ENCODE measurements around the gene MBD3. TPM values are rescaled to one million over a fixed set of nuclear protein-coding genes. Genes with fewer than 3 reads are reported as not detected.

MBD3 gene
- total and polyA plus RNA-seq, 4 donors: 12.4 to 57.6 (median 50.2) TPM

- H3K9ac ChIP-seq (ENCODE audit: low read depth in 1 of 2, low read length in 2 of 2): no peak overlapping the region
- H3K36me3 ChIP-seq (ENCODE audit: control insufficient read depth in 4 of 4, insufficient read depth in 3 of 4, low read depth in 1 of 4, low read length in 3 of 4): peaks cover 2 to 46% (median 14%) of the 10 kb centered on the region in 4 donors
- TF ChIP-seq, protein P1, sequence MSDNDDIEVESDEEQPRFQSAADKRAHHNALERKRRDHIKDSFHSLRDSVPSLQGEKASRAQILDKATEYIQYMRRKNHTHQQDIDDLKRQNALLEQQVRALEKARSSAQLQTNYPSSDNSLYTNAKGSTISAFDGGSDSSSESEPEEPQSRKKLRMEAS (IDR thresholded peaks at IDR 0.05): no peak
- TF ChIP-seq GABPA (IDR thresholded peaks at IDR 0.05 in 1 of 2, conservative IDR thresholded peaks at IDR 0.05 in 1 of 2) (no peak), FOXA2 (IDR thresholded peaks at IDR 0.05) (no peak)
- TF ChIP-seq, protein P2, sequence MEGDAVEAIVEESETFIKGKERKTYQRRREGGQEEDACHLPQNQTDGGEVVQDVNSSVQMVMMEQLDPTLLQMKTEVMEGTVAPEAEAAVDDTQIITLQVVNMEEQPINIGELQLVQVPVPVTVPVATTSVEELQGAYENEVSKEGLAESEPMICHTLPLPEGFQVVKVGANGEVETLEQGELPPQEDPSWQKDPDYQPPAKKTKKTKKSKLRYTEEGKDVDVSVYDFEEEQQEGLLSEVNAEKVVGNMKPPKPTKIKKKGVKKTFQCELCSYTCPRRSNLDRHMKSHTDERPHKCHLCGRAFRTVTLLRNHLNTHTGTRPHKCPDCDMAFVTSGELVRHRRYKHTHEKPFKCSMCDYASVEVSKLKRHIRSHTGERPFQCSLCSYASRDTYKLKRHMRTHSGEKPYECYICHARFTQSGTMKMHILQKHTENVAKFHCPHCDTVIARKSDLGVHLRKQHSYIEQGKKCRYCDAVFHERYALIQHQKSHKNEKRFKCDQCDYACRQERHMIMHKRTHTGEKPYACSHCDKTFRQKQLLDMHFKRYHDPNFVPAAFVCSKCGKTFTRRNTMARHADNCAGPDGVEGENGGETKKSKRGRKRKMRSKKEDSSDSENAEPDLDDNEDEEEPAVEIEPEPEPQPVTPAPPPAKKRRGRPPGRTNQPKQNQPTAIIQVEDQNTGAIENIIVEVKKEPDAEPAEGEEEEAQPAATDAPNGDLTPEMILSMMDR (IDR thresholded peaks at IDR 0.05; ENCODE audit: low read depth, low read length, missing input control): no peak
- H3K4me1 ChIP-seq (ENCODE audit: control insufficient read depth in 4 of 4, insufficient read depth in 4 of 4, low read length in 3 of 4): peaks cover 0 to 2% (median 0%) of the 10 kb centered on the region in 4 donors
- H3K27ac ChIP-seq (ENCODE audit: low read depth in 1 of 2, low read length in 2 of 2): no peak overlapping the region
- WGBS: 89% methylated on average over 9 of the region's 9 CpGs
- H3K9me3 ChIP-seq (ENCODE audit: control insufficient read depth in 4 of 4, low read length in 3 of 4): no peaks in the 10 kb centered on the region
- no peak overlapping the region for H3K4me3 ChIP-seq (ENCODE audit: low read depth in 1 of 3, low read length in 3 of 3)
- H3K27me3 ChIP-seq (ENCODE audit: control insufficient read depth in 4 of 4, insufficient read depth in 4 of 4, low read length in 3 of 4): no peaks in the 10 kb centered on the region
- DNase-seq (ENCODE audit: low spot score): no peak
These were observed 20.5 kb upstream of the MBD3 start for GRCh38 chr19:1613146-1613545.

DNA sequence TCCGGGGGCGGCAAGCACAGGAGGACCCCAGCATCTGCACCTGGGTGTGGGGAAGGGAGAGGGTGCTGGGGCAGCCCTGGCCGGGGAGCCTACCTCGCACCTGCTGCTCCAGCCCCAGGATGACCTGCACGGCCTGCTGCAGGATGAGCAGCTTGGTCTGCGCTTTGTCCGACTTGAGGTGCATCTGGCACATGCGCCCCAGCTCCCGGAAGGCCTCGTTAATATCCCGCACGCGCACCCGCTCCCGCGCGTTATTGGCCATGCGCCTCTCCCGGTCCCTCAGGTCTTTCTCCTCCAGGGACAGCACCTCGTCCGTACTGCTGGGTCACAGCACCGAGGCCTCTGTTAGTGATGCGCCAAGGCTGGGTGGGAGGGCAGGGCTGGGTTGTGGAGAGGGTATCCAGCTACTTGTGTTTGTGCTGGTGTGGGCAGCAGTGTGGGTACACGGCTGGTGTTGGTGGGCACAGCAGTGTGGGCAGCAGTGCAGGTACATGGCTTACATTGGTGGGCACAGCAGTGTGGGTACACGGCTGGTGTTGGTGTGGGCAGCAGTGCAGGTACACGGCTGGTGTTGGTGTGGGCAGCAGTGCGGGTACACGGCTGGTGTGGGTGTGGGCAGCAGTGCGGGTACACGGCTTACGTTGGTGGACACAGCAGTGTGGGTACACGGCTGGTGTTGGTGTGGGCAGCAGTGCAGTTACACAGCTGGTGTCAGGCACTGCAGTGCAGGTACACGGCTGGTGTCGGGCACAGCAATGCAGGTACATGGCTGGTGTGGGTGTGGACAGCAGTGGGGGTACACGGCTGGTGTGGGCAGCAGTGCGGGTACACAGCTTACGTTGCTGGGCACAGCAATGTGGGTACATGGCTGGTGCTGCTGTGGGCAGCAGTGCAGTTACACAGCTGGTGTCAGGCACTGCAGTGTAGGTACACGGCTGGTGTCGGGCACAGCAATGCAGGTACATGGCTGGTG lies 19.7 kb upstream of the MBD3 start:
- Histone ChIP-seq H3K9me3 (ENCODE audit: control insufficient read depth in 4 of 4, low read length in 3 of 4) (no peaks in the 10 kb centered on the region), H3K9ac (ENCODE audit: low read depth in 1 of 2, low read length in 2 of 2) (no peak overlapping the region), H3K36me3 (ENCODE audit: control insufficient read depth in 4 of 4, insufficient read depth in 3 of 4, low read depth in 1 of 4, low read length in 3 of 4) (peaks cover 2 to 46% (median 14%) of the 10 kb centered on the region in 4 donors), H3K27me3 (ENCODE audit: control insufficient read depth in 4 of 4, insufficient read depth in 4 of 4, low read length in 3 of 4) (no peaks in the 10 kb centered on the region), H3K4me1 (ENCODE audit: control insufficient read depth in 4 of 4, insufficient read depth in 4 of 4, low read length in 3 of 4) (peaks cover 0 to 2% (median 0%) of the 10 kb centered on the region in 4 donors), H3K27ac (ENCODE audit: low read depth in 1 of 2, low read length in 2 of 2) (no peak overlapping the region), H3K4me3 (ENCODE audit: low read depth in 1 of 3, low read length in 3 of 3) (no peak overlapping the region)
- TF ChIP-seq FOXA2 (IDR thresholded peaks at IDR 0.05): no peak
- TF ChIP-seq, protein P2 (IDR thresholded peaks at IDR 0.05; ENCODE audit: low read depth, low read length, missing input control): no peak
- WGBS: 96% methylated on average over 39 of the region's 39 CpGs
- no peak for DNase-seq (ENCODE audit: low spot score)

DNA sequence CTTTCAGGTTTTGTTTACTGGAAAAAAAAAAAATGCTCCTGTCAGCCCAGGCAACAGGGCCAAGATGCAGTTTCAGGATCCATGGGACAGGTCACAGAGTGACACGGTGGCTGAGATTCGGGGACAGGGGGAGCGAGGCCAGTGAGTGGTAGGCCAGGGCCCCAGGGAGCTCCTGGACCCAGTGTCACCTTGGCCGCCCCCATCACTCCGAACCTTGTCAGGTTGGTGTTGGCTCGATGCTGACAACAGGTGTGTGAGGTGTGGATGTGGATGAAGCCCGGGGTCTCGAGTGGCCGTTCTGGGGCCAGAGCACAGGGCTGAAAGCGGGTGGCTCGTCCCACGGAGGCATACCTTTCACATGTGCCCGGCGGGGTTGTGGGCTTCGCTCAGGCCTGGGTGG lies 18.7 kb upstream of the MBD3 start:
- WGBS: 95% methylated on average over 15 of the region's 15 CpGs
- peaks cover under 1 to 3% (median 2%) of the 10 kb centered on the region in 4 donors for H3K4me1 ChIP-seq (ENCODE audit: control insufficient read depth in 4 of 4, insufficient read depth in 4 of 4, low read length in 3 of 4)
- no peak for TF ChIP-seq SP1 (IDR thresholded peaks at IDR 0.05)
- TF ChIP-seq ZBTB33 (IDR thresholded peaks at IDR 0.05): no peak
- TF ChIP-seq, protein P2 (IDR thresholded peaks at IDR 0.05; ENCODE audit: low read depth, low read length, missing input control): no peak
- H3K27ac ChIP-seq (ENCODE audit: low read depth in 1 of 2, low read length in 2 of 2): no peak overlapping the region
- no peaks in the 10 kb centered on the region for H3K9me3 ChIP-seq (ENCODE audit: control insufficient read depth in 4 of 4, low read length in 3 of 4)
- DNase-seq (ENCODE audit: low spot score): no peak
- no peak overlapping the region for H3K9ac ChIP-seq (ENCODE audit: low read depth in 1 of 2, low read length in 2 of 2)
- peaks cover 2 to 44% (median 14%) of the 10 kb centered on the region in 4 donors for H3K36me3 ChIP-seq (ENCODE audit: control insufficient read depth in 4 of 4, insufficient read depth in 3 of 4, low read depth in 1 of 4, low read length in 3 of 4)
- H3K4me3 ChIP-seq (ENCODE audit: low read depth in 1 of 3, low read length in 3 of 3): no peak overlapping the region
- no peaks in the 10 kb centered on the region for H3K27me3 ChIP-seq (ENCODE audit: control insufficient read depth in 4 of 4, insufficient read depth in 4 of 4, low read length in 3 of 4)
